ENCODE results near the gene SHC2.
"Not testable (repeated sequence)": the region's sequence is repeated elsewhere in the genome, so short reads cannot be mapped to it uniquely, and the experiment has no call there.

SHC2 gene

GRCh38 chr19:491146-491741 lies 30.4 kb upstream of the SHC2 start:
- no peak for DNase-seq

- no peak for DNase-seq
These were observed 28.8 kb upstream of the SHC2 start for GRCh38 chr19:489418-490196.

GRCh38 chr19:488505-489417 lies 27.9 kb upstream of the SHC2 start:
- DNase-seq = peak; percentile 82

- DNase-seq = peak; percentile 56
These were observed 24.9 kb upstream of the SHC2 start for GRCh38 chr19:485583-486236.

GRCh38 chr19:485077-485476 lies 24.2 kb upstream of the SHC2 start:
- DNase-seq = peak; percentile 74

- no peak for DNase-seq
These were observed 23.7 kb upstream of the SHC2 start for GRCh38 chr19:484494-484893.

- DNase-seq = no peak
These were observed 22.7 kb upstream of the SHC2 start for GRCh38 chr19:483332-484072.

GRCh38 chr19:482186-483041 lies 21.6 kb upstream of the SHC2 start:
- no peak for DNase-seq

DNA sequence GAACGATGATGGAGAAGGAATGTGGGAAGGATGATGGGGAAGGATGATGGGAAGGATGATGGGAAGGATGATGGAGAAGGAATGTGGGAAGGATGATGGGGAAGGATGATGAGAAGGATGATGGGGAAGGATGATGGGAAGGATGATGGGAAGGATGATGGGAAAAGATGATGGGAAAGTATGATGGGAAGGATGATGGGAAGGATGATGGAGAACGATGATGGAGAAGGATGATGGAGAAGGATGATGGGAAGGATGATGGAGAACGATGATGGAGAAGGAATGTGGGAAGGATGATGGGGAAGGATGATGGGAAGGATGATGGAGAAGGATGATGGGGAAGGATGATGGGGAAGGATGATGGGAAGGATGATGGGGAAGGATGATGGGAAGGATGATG lies 20.3 kb upstream of the SHC2 start:
- DNase-seq = not testable (repeated sequence)

DNA sequence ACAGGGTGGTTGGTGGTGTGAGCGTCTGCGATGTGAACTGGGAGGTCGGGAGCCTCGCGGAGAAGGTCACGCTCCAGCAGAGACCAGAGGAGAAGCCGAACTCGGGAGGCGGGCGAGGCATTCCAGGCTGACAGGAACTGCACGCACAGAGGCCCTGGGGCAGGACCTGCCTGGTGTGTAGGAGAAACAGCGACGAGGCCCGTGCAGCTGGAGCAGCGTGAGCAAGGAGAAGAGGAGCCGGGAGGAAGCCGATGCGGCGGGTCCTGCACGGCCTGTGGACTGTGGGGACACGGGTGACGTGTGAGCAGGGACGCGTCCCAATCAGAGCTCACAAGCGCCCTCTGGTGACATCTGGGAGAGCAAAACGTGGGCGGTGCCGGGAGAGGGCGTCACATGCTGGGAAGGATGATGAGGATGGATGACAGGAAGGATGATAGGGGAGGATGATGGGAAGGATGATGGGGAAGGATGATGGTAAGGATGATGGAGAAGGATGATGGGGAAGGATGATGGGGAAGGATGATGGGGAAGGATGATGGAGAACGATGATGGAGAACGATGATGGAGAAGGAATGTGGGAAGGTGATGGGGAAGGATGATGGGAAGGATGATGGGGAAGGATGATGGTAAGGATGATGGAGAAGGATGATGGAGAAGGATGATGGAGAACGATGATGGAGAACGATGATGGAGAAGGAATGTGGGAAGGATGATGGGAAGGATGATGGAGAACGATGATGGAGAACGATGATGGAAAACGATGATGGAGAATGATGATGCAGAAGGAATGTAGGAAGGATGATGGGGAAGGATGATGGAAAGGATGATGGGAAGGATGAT lies 19.4 kb upstream of the SHC2 start:
- no peak for DNase-seq

DNA sequence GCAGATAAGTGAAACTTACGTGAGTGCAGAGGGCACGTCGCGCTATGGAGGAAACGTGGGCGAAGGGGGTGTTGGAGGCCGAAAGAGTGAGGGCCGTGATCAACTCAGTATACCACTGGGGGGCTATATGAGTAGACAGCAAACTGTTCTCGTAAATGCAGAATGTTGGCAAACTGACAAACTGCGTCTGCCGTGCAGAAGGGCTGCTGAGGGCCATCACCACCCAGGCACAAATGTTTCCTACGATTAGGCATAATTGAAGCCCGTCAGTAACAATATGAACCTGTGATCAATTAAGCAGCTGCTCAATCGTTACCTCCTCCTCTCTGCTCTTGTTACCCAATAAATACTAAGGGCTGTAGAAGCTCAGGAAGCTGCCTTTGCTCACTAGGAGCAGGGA lies 18.1 kb upstream of the SHC2 start:
- DNase-seq = no peak

DNA sequence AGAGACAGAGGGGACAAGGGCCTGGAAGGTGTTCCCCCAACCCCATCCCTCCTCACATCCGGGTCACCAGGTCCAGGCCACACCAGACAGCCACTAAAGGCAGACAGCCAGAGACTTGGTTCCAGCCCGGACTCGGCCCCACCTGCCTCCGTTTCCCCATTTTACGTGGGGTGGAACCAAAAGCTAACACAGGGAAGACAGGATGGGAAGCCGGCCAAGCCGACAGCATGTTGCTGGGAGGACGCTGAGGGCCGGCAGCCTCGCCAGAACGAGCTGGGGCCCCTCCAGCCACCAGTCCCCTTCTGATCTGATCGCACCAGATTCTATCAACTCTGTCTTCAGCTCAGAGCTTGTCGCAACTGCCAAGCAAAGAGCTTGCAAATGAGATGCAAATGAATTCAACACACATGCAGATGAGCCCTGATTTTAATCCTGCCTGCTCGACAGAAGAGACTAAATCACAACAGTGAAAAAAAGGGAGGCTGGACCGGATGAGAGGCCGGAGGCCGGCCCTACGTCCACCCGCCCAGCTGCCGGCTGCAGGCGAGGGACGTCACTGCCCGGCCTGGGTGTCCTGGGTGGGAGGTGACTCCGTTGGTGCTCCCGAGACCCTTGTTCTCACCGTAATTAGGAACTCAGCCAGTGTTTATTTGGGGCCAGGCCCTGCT lies 17.5 kb upstream of the SHC2 start:
- DNase-seq = no peak

GRCh38 chr19:475360-475759 lies 14.5 kb upstream of the SHC2 start:
- DNase-seq = no peak

GRCh38 chr19:474126-475078 lies 13.6 kb upstream of the SHC2 start:
- DNase-seq = no peak

DNA sequence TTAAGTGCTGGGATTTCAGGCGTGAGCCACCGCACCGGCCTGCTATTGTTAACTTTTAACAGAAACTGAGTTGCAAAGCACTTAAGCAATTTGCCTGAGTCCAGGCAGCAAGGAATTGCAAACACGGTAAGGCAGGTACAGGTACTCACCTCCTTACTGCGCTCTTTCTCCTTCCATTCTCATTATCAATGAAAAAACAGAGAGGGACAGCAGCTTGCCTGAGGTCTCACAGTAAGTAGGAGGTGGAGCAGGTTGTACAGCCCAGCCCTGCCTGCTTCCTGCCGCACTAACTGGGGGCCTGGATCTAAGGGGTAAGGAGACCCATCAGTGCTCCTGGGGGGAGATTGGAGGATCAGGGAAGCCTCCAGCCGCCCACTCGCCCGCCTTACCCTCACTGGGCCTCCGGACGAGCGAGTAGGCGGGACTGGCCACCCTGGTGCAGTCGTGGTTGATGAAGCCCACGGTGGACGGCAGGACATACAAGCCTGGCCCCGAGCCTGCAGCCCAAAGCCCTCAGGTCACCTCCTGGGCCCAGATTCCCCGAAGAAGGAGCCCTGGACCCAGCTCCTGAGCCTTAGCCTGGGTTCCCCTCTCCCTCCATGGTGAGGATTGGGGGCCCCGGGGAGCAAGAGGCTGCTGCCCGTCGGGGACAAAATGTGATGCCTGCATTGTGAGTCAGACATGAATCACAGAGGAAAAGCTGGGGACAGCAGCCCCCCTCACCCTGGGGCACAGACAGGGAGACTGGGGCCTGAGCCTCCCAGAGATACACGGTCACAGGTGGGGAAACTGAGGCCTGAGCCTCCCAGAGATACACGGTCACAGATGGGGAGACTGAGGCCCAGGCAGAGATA lies 11.4 kb upstream of the SHC2 start:
- DNase-seq = no peak

DNA sequence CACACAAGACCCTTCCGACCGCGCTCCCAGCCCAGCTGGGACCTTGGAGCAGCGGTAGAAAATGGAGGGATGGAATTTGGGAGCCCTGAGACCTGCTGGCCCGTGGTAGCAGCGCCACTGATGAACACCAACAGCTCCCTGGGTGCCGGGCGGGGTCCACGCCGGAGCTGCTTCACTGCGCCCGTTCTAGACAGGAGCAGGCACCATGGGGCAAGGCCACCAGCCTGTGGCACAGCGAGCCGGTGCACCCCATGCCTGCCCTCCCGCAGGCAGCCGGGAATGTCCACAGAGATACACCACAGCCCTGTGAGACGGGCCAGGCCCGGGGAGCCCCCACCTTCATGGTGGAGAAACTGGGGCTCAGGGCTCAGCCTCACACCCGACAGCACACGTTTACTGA lies 9.9 kb upstream of the SHC2 start:
- no peak for DNase-seq

DNA sequence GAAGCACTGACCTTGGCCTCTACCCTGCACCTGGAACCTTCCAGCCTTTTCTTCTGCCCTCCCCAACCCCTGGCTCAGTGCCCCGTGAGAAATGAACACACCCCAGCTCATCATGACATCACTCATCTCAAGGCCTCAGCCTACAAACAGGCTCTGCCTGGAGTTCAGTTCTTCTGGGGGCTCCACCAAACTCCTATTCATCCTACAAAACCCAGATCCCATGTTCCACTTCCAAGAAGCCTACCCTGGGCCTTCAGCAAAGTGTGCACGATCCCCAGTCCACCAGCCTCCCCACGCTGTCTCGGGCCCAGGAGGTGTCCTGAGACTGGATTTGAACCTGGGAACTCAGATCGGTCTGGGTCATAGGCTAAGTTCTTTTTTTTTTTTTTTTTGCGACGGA lies 9.0 kb upstream of the SHC2 start:
- no peak for DNase-seq

Measured in DMS79 treated with DMSO at 0.1 percent for 48 hours (cell line).